Stimulated activated CD8-positive, alpha-beta memory T cell treated with anti-CD3 and anti-CD28 coated beads, Interleukin-15, amount 100 ng/mL, for 4 hours (primary cell): ENCODE data around the gene ABCD1.
"Not testable (repeated sequence)": the region's sequence is repeated elsewhere in the genome, so short reads cannot be mapped to it uniquely, and the experiment has no call there.

Experiments
- DNase-seq, 2 donors: peaks; one replicate each; pipeline ENCODE4 v3.0.0-alpha.2; 2020; ENCODE audit warnings: low read depth in 2 of 2

The ABCD1 gene

GRCh38 chrX:153734871-153735270, 10.2 kb downstream of the ABCD1 start:
- no peak for DNase-seq

GRCh38 chrX:153735274-153735673, 10.6 kb downstream of the ABCD1 start:
- DNase-seq = no peak

GRCh38 chrX:153736071-153736820, 11.6 kb downstream of the ABCD1 start:
- DNase-seq = no peak

GRCh38 chrX:153736871-153737441, 12.3 kb downstream of the ABCD1 start:
- DNase-seq = no peak

GRCh38 chrX:153738056-153738605, 13.5 kb downstream of the ABCD1 start:
- DNase-seq = no peak

- no peak for DNase-seq
These were observed 15.3 kb downstream of the ABCD1 start for GRCh38 chrX:153739754-153740486.

GRCh38 chrX:153740631-153741222, 16.1 kb downstream of the ABCD1 start:
- no peak for DNase-seq

- DNase-seq = no peak
These were observed 16.8 kb downstream of the ABCD1 start for GRCh38 chrX:153741446-153741845.

GRCh38 chrX:153742111-153742510, 17.5 kb downstream of the ABCD1 start:
- not testable (repeated sequence) for DNase-seq

- not testable (repeated sequence) for DNase-seq
These were observed 18.3 kb downstream of the ABCD1 start for GRCh38 chrX:153742796-153743467.

- DNase-seq = not testable (repeated sequence)
These were observed 19.0 kb downstream of the ABCD1 start for GRCh38 chrX:153743468-153744209.

- DNase-seq = no peak
These were observed 19.8 kb downstream of the ABCD1 start for GRCh38 chrX:153744210-153745066.

GRCh38 chrX:153745067-153745433, 20.4 kb downstream of the ABCD1 start:
- DNase-seq = not testable (repeated sequence)

- DNase-seq = no peak
These were observed 21.7 kb downstream of the ABCD1 start for GRCh38 chrX:153746359-153746758.

- not testable (repeated sequence) for DNase-seq
These were observed 22.3 kb downstream of the ABCD1 start for GRCh38 chrX:153746991-153747390.

GRCh38 chrX:153749017-153749416, 24.4 kb downstream of the ABCD1 start:
- not testable (repeated sequence) for DNase-seq

GRCh38 chrX:153750127-153750774, 25.6 kb downstream of the ABCD1 start:
- DNase-seq = no peak

GRCh38 chrX:153755136-153755535, 30.5 kb downstream of the ABCD1 start:
- no peak for DNase-seq

- DNase-seq = no peak
These were observed 37.2 kb downstream of the ABCD1 start for GRCh38 chrX:153761863-153762262.
